Astrocyte of the spinal cord (primary cell): ENCODE data around the gene SPESP1.
"Not testable (repeated sequence)": the region's sequence is repeated elsewhere in the genome, so short reads cannot be mapped to it uniquely, and the experiment has no call there.

Source experiments
- DNase-seq: peaks from one replicate; pipeline ENCODE4 v3.0.0; 2011; ENCODE audit warnings: low read depth, low spot score
- H3K4me3 ChIP-seq: 2 replicates; pipeline ENCODE4 v1.5.1; 2011; ENCODE audit warnings: low read depth, mild to moderate bottlenecking, low read length, moderate library complexity
- in situ Hi-C: cut with HindIII; loops from 2 replicates; pipeline ENCODE4 v1.10.0; 2017; ENCODE audit warnings: low sequenced_read_pairs
- TF ChIP-seq, protein P1 (sequence below): IDR thresholded peaks from 2 replicates; pipeline ENCODE4 v1.5.1; 2012; ENCODE audit warnings: low read depth, mild to moderate bottlenecking, low read length, inconsistent platforms

SPESP1 gene

DNA sequence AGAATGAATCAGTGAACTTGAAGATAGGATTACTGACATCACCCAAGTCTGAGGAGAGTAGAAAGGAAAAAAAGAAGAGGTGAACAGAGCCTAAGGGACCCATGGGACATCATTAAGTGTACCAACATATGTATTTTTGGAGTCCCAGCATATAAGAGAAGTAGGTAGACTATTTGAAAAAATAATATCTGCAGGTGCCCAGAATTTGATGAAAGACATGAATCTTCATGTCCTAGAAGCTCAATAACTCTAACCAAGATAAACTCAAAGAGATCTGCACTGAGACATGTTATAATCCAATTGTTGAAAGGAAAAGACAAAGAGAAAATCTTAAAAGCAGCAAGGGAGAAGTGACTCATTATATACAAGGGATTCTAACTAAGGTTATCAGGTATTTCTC, 39.0 kb downstream of the SPESP1 start:
- DNase-seq, result no peak
- no peak overlapping the region for H3K4me3 ChIP-seq
- TF ChIP-seq, protein P1, sequence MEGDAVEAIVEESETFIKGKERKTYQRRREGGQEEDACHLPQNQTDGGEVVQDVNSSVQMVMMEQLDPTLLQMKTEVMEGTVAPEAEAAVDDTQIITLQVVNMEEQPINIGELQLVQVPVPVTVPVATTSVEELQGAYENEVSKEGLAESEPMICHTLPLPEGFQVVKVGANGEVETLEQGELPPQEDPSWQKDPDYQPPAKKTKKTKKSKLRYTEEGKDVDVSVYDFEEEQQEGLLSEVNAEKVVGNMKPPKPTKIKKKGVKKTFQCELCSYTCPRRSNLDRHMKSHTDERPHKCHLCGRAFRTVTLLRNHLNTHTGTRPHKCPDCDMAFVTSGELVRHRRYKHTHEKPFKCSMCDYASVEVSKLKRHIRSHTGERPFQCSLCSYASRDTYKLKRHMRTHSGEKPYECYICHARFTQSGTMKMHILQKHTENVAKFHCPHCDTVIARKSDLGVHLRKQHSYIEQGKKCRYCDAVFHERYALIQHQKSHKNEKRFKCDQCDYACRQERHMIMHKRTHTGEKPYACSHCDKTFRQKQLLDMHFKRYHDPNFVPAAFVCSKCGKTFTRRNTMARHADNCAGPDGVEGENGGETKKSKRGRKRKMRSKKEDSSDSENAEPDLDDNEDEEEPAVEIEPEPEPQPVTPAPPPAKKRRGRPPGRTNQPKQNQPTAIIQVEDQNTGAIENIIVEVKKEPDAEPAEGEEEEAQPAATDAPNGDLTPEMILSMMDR, result no peak
- in situ Hi-C loops, result no loop called here

DNA sequence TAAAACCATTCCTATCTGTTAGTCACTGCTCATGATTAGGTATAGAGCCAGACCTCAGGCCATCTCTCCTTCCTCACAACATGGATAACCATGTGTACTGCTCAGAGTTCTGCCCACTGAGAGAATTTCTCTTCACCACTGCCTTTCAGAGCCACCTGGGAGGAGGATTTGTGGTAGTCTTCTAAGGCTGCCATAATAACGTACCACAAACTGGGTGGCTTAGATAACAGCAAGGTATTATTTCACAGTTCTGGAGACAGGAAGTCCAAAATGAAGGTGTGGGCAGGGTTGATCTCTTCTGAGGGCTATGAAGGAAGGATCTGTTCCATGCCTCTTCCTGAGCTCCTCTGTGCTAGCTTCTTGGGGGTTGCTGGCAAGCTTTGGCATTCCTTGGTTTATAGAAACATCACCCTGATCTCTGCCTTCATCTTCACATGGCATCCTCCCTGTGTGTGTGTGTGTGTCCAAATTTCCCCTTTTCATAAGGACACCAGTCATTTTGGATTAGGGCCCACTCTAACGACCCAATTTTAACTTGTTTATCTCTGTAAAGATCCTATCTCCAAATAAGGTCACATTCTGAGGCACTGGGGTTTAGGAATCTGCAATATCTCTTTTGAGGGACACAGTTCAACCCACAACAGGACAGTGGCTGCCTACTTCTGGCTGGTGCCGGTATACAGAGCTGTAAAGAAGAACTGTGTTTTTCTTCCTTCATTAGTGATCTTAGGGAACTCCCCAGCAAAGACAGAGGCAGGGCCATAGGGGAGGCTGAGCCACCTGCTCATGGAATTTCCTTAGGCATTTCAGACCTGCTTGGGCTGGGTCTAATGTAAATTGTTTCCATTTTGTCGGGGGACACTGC, 42.1 kb downstream of the SPESP1 start:
- no peak overlapping the region for H3K4me3 ChIP-seq
- in situ Hi-C loops, result no loop called here
- no peak for DNase-seq
- TF ChIP-seq, protein P1, result no peak

DNA sequence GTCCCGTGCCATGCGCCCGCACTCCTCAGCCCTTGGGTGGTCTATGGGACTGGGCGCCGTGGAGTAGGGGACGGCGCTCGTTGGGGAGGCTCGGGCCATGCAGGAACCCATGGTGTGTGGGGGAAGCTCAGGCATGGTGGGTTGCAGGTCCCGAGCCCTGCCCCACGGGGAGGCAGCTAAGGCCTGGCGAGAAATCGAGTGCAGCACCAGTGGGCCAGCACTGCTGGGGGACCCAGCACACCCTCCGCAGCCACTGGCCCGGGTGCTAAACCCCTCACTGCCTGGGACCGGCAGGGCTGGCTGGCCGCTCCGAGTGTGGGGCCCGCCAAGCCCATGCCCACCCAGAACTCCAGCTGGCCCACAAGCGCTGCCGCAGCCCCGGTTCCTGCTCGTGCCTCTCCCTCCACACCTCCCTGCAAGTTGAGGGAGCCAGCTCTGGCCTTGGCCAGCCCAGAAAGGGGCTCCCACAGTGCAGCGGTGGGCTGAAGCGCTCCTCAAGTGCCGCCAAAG, 45.4 kb downstream of the SPESP1 start:
- DNase-seq, H3K4me3 ChIP-seq, in situ Hi-C loops: not testable (repeated sequence)

DNA sequence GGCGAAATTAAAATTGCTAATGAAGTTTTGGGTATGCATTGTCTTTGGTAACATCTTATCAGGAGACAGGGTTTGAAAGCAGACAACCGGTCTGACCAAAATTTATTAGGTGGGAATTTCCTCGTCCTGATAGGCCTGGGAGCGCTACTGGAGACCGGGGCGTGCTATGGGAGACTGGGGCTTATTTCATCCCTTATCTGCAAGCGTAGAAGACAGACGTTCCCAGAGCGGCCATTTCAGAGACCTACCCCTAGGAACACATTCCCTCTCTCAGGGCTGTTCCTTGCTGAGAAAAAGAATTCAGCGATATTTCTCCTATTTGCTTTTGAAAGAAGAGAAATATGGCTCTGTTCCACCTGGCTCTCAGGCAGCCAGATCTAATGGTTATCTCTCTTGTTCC, 47.1 kb downstream of the SPESP1 start:
- DNase-seq, H3K4me3 ChIP-seq, in situ Hi-C loops: not testable (repeated sequence)

DNA sequence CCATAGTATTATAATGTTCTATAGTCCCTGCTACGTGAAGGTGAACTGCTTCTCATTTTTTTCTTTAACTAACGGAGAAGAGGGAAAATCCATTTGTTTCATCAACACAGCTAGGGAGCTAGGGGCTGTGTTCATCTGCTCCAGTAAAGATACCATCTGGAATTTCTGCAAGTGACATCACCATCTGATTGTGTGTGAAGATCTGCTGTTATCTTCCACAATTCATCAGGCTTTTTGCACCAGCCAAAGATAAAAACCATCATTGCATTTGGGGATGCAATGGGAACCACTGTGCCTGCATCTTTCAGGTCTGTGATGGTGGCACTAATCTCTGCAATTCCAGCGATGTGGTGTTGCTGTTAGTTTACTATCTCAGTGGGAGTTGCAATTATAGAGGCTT, 48.7 kb downstream of the SPESP1 start:
- TF ChIP-seq, protein P1, result no peak
- in situ Hi-C loops, result no loop called here
- no peak overlapping the region for H3K4me3 ChIP-seq
- no peak for DNase-seq

DNA sequence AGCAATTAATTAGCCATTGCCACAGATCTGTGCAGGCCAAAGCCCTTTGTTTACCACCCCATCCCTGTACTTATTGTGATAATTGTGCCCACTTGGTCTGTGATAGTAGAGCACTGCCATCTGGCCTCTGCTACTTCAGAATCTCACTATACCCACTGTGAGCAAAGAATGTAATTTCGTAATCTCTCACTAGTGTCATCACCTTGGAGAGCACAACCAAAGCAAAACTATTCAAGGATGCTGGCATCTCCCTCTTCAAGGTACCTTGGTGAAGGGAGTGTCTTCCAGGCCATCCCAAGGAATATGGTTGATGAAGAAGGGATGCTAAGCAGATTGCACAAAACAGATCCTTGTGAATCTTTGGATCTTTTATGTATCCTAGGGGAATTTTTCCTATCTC, 49.5 kb downstream of the SPESP1 start:
- TF ChIP-seq, protein P1, result no peak
- in situ Hi-C loops, result no loop called here
- DNase-seq, result no peak
- H3K4me3 ChIP-seq, result no peak overlapping the region

DNA sequence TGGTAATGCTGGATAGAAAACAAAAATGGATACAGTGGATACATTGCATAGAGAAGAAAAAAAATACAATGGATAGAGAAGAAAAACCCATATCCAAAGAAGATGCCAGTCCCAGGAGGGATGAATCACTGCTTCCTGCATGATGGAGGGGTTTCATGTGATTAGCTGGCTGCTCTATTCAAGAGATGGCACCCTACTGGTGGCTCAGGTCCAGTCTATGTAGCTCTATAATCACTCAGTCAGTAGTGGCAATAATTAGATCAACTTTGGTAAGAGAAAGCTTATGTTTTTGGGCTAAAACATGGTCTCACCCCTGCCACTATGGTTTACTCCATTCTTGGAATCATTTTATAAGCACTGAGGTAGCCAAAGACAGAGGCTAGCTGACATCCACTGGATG, 50.5 kb downstream of the SPESP1 start:
- DNase-seq, result no peak
- no peak overlapping the region for H3K4me3 ChIP-seq
- TF ChIP-seq, protein P1, result no peak
- in situ Hi-C loops, result no loop called here
